GM12878 (cell line): ENCODE results near the gene RGS6.

Source experiments
- ATF7 ChIP-seq: fragments of 450-650 bp; IDR thresholded peaks from 2 replicates; pipeline ENCODE4 v1.6.1; 2016; ENCODE audit warnings: low read depth, mild to moderate bottlenecking
- CTCF ChIP-seq, 3 experiments: IDR thresholded peaks in 2 of 3; conservative IDR thresholded peaks in 1 of 3; 2 replicates each; pipeline ENCODE4 v1.5.1; 2011; ENCODE audit warnings: low read depth in 3 of 3, low read length in 3 of 3, mild to moderate bottlenecking in 3 of 3, control low read depth in 2 of 3, moderate library complexity in 2 of 3, inconsistent platforms in 1 of 3, mixed read lengths in 1 of 3; ENCODE audit not compliant: control insufficient read depth in 2 of 3, insufficient read depth in 1 of 3; ENCODE audit errors: extremely low read depth in 1 of 3
- ELK1 ChIP-seq: IDR thresholded peaks from 2 replicates; pipeline ENCODE4 v1.6.1; 2012; ENCODE audit warnings: low read depth, low read length, improper control_type of control experiment
- EP300 ChIP-seq, 2 experiments: fragments of 150-350 bp in 1 of 2; IDR thresholded peaks; 2 replicates each; pipeline ENCODE4 v1.6.1; 2011 to 2012; ENCODE audit warnings: low read depth in 2 of 2, low read length in 2 of 2, borderline replicate concordance in 1 of 2, improper control_type of control experiment in 1 of 2, inconsistent platforms in 1 of 2; ENCODE audit not compliant: control insufficient read depth in 1 of 2
- MYC ChIP-seq: IDR thresholded peaks from 2 replicates; pipeline ENCODE4 v1.6.1; 2011; ENCODE audit warnings: mild to moderate bottlenecking, low read length, moderate library complexity, inconsistent platforms; ENCODE audit not compliant: insufficient read depth, insufficient replicate concordance, insufficient read length, severe bottlenecking
- POLR2A ChIP-seq: IDR thresholded peaks from 2 replicates; pipeline ENCODE4 v1.6.1; 2011; ENCODE audit warnings: low read depth, mild to moderate bottlenecking, low read length
- POLR2AphosphoS5 ChIP-seq: IDR thresholded peaks from 2 replicates; pipeline ENCODE4 v1.6.1; 2011; ENCODE audit warnings: mild to moderate bottlenecking, low read length, inconsistent platforms
- RELA ChIP-seq: fragments of 450-650 bp; IDR thresholded peaks from 2 replicates; pipeline ENCODE4 v1.8.0; 2014; ENCODE audit warnings: borderline replicate concordance; ENCODE audit not compliant: partially characterized antibody
- RFX5 ChIP-seq: IDR thresholded peaks from 2 replicates; pipeline ENCODE4 v1.6.1; 2011; ENCODE audit warnings: low read depth, low read length, improper control_type of control experiment
- SRF ChIP-seq, 2 experiments: IDR thresholded peaks; 2 replicates each; pipeline ENCODE4 v1.6.1; 2011; ENCODE audit warnings: low read depth in 2 of 2, low read length in 2 of 2, mild to moderate bottlenecking in 1 of 2, moderate library complexity in 1 of 2
- SUPT20H ChIP-seq: IDR thresholded peaks from 2 replicates; pipeline ENCODE4 v1.6.1; 2011; ENCODE audit warnings: low read depth, mild to moderate bottlenecking, low read length, moderate library complexity, borderline replicate concordance; ENCODE audit not compliant: control insufficient read depth
- TAF1 ChIP-seq: IDR thresholded peaks from 2 replicates; pipeline ENCODE4 v1.6.1; 2011; ENCODE audit warnings: mild to moderate bottlenecking, low read depth, low read length, borderline replicate concordance
- USF2 ChIP-seq: IDR thresholded peaks from 2 replicates; pipeline ENCODE4 v1.6.1; 2011; ENCODE audit warnings: low read depth, low read length, improper control_type of control experiment, borderline replicate concordance
- TF ChIP-seq, protein P1 (sequence below): IDR thresholded peaks from 2 replicates; pipeline ENCODE4 v1.6.1; 2012; ENCODE audit warnings: mild to moderate bottlenecking, low read depth, low read length

DNA sequence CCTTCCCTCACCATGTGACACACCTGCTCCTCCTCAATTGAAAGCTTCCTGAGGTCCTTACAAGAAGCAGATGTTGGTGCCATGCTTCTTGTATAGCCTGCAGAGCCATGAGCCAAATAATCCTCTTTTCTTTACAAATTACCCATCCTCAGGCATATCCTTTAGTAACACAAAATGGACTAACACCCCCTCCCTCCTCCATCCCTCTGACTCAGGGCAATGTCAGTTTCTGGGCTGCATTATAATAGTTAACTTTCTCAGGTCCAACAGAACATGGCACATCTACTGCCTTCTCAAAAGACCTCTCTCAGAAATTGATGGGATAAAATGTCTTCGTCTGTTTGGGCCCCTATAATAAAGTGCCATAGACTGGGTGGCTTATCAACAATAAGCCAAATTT lies 674.6 kb downstream of the RGS6 start:
- TF ChIP-seq MYC (no peak), EP300 (IDR thresholded peaks at IDR 0.05; ENCODE audit: borderline replicate concordance in 1 of 2, control insufficient read depth in 1 of 2, low read depth in 2 of 2, low read length in 2 of 2) (no peak), CTCF (IDR thresholded peaks at IDR 0.05 in 2 of 3, conservative IDR thresholded peaks at IDR 0.05 in 1 of 3; ENCODE audit: control insufficient read depth in 2 of 3, extremely low read depth in 1 of 3, insufficient read depth in 1 of 3, low read depth in 3 of 3, low read length in 3 of 3) (no peak), POLR2AphosphoS5 (no peak), TAF1 (no peak), ELK1 (no peak), POLR2A (no peak), SRF (IDR thresholded peaks at IDR 0.05; ENCODE audit: low read depth in 2 of 2, low read length in 2 of 2) (no peak), ATF7 (no peak), USF2 (no peak), RFX5 (no peak), SUPT20H (no peak), RELA (no peak)
- TF ChIP-seq, protein P1, sequence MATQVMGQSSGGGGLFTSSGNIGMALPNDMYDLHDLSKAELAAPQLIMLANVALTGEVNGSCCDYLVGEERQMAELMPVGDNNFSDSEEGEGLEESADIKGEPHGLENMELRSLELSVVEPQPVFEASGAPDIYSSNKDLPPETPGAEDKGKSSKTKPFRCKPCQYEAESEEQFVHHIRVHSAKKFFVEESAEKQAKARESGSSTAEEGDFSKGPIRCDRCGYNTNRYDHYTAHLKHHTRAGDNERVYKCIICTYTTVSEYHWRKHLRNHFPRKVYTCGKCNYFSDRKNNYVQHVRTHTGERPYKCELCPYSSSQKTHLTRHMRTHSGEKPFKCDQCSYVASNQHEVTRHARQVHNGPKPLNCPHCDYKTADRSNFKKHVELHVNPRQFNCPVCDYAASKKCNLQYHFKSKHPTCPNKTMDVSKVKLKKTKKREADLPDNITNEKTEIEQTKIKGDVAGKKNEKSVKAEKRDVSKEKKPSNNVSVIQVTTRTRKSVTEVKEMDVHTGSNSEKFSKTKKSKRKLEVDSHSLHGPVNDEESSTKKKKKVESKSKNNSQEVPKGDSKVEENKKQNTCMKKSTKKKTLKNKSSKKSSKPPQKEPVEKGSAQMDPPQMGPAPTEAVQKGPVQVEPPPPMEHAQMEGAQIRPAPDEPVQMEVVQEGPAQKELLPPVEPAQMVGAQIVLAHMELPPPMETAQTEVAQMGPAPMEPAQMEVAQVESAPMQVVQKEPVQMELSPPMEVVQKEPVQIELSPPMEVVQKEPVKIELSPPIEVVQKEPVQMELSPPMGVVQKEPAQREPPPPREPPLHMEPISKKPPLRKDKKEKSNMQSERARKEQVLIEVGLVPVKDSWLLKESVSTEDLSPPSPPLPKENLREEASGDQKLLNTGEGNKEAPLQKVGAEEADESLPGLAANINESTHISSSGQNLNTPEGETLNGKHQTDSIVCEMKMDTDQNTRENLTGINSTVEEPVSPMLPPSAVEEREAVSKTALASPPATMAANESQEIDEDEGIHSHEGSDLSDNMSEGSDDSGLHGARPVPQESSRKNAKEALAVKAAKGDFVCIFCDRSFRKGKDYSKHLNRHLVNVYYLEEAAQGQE: no peak
